ENCODE results near the gene CORO2A. TPM values are rescaled to one million over a fixed set of nuclear protein-coding genes. Genes with fewer than 3 reads are reported as not detected.

CORO2A gene
- total and polyA plus RNA-seq, 2 donors, result 5.1 to 7.5 TPM

GRCh38 chr9:98144631-98145030 lies 47.8 kb downstream of the CORO2A start:
- no peaks in the 10 kb centered on the region for H3K27me3 ChIP-seq (ENCODE audit: control insufficient read depth in 2 of 2, insufficient read depth in 1 of 2, low read length in 1 of 2)
- WGBS, result 97% methylated on average over 3 of the region's 3 CpGs
- no peaks in the 10 kb centered on the region for H3K9me3 ChIP-seq (ENCODE audit: control insufficient read depth in 2 of 2, insufficient read depth in 1 of 2, low read length in 1 of 2)
- no peak overlapping the region for H3K27ac ChIP-seq (ENCODE audit: low read depth in 1 of 2, low read length in 1 of 2)
- H3K4me3 ChIP-seq (ENCODE audit: low read length in 2 of 2), result no peak overlapping the region
- H3K36me3 ChIP-seq (ENCODE audit: control insufficient read depth in 2 of 2, insufficient read depth in 2 of 2, low read length in 1 of 2), result no peaks in the 10 kb centered on the region
- peaks cover 0 to 3% of the 10 kb centered on the region in 2 donors for H3K4me1 ChIP-seq (ENCODE audit: control insufficient read depth in 2 of 2, insufficient read depth in 2 of 2, low read length in 2 of 2)
- no peak for DNase-seq (ENCODE audit: low read depth in 6 of 9, low spot score in 9 of 9)

GRCh38 chr9:98144076-98144475 lies 48.4 kb downstream of the CORO2A start:
- Histone ChIP-seq H3K4me3 (ENCODE audit: low read length in 2 of 2) (no peak overlapping the region), H3K9me3 (ENCODE audit: control insufficient read depth in 2 of 2, insufficient read depth in 1 of 2, low read length in 1 of 2) (no peaks in the 10 kb centered on the region), H3K27ac (ENCODE audit: low read depth in 1 of 2, low read length in 1 of 2) (no peak overlapping the region), H3K36me3 (ENCODE audit: control insufficient read depth in 2 of 2, insufficient read depth in 2 of 2, low read length in 1 of 2) (no peaks in the 10 kb centered on the region), H3K4me1 (ENCODE audit: control insufficient read depth in 2 of 2, insufficient read depth in 2 of 2, low read length in 2 of 2) (peaks cover 0 to 3% of the 10 kb centered on the region in 2 donors), H3K27me3 (ENCODE audit: control insufficient read depth in 2 of 2, insufficient read depth in 1 of 2, low read length in 1 of 2) (no peaks in the 10 kb centered on the region)
- over 99% methylated on average over 4 of the region's 4 CpGs for WGBS
- DNase-seq (ENCODE audit: low read depth in 6 of 9, low spot score in 9 of 9), result no peak

- no peak overlapping the region for H3K27ac ChIP-seq (ENCODE audit: low read depth in 1 of 2, low read length in 1 of 2)
- peaks cover 0 to 3% of the 10 kb centered on the region in 2 donors for H3K4me1 ChIP-seq (ENCODE audit: control insufficient read depth in 2 of 2, insufficient read depth in 2 of 2, low read length in 2 of 2)
- H3K36me3 ChIP-seq (ENCODE audit: control insufficient read depth in 2 of 2, insufficient read depth in 2 of 2, low read length in 1 of 2), result no peaks in the 10 kb centered on the region
- H3K4me3 ChIP-seq (ENCODE audit: low read length in 2 of 2), result no peak overlapping the region
- no peaks in the 10 kb centered on the region for H3K9me3 ChIP-seq (ENCODE audit: control insufficient read depth in 2 of 2, insufficient read depth in 1 of 2, low read length in 1 of 2)
- no peaks in the 10 kb centered on the region for H3K27me3 ChIP-seq (ENCODE audit: control insufficient read depth in 2 of 2, insufficient read depth in 1 of 2, low read length in 1 of 2)
- DNase-seq (ENCODE audit: low read depth in 6 of 9, low spot score in 9 of 9), result no peak
- WGBS, result 98% methylated on average over 8 of the region's 8 CpGs
Measured at GRCh38 chr9:98142925-98143481, 49.4 kb downstream of the CORO2A start.

- Histone ChIP-seq H3K27me3 (ENCODE audit: control insufficient read depth in 2 of 2, insufficient read depth in 1 of 2, low read length in 1 of 2) (no peaks in the 10 kb centered on the region), H3K9me3 (ENCODE audit: control insufficient read depth in 2 of 2, insufficient read depth in 1 of 2, low read length in 1 of 2) (no peaks in the 10 kb centered on the region), H3K4me3 (ENCODE audit: low read length in 2 of 2) (no peak overlapping the region), H3K27ac (ENCODE audit: low read depth in 1 of 2, low read length in 1 of 2) (no peak overlapping the region), H3K36me3 (ENCODE audit: control insufficient read depth in 2 of 2, insufficient read depth in 2 of 2, low read length in 1 of 2) (peaks cover 0 to 3% of the 10 kb centered on the region in 2 donors), H3K4me1 (ENCODE audit: control insufficient read depth in 2 of 2, insufficient read depth in 2 of 2, low read length in 2 of 2) (peaks cover 0 to 3% of the 10 kb centered on the region in 2 donors)
- 97% methylated on average over 13 of the region's 13 CpGs for WGBS
- DNase-seq (ENCODE audit: low read depth in 6 of 9, low spot score in 9 of 9), result no peak
Measured at GRCh38 chr9:98142182-98142907, 50.1 kb downstream of the CORO2A start.

- Histone ChIP-seq H3K4me1 (ENCODE audit: control insufficient read depth in 2 of 2, insufficient read depth in 2 of 2, low read length in 2 of 2) (no peaks in the 10 kb centered on the region), H3K4me3 (ENCODE audit: low read length in 2 of 2) (no peak overlapping the region), H3K36me3 (ENCODE audit: control insufficient read depth in 2 of 2, insufficient read depth in 2 of 2, low read length in 1 of 2) (peaks cover 4 to 5% of the 10 kb centered on the region in 2 donors), H3K27me3 (ENCODE audit: control insufficient read depth in 2 of 2, insufficient read depth in 1 of 2, low read length in 1 of 2) (no peaks in the 10 kb centered on the region), H3K27ac (ENCODE audit: low read depth in 1 of 2, low read length in 1 of 2) (no peak overlapping the region), H3K9me3 (ENCODE audit: control insufficient read depth in 2 of 2, insufficient read depth in 1 of 2, low read length in 1 of 2) (no peaks in the 10 kb centered on the region)
- no peak for DNase-seq (ENCODE audit: low read depth in 6 of 9, low spot score in 9 of 9)
- WGBS, result 98% methylated on average over 5 of the region's 5 CpGs
Measured at GRCh38 chr9:98140503-98140902, 51.9 kb downstream of the CORO2A start.

- peaks cover 9 to 13% of the 10 kb centered on the region in 2 donors for H3K36me3 ChIP-seq (ENCODE audit: control insufficient read depth in 2 of 2, insufficient read depth in 2 of 2, low read length in 1 of 2)
- H3K4me1 ChIP-seq (ENCODE audit: control insufficient read depth in 2 of 2, insufficient read depth in 2 of 2, low read length in 2 of 2), result no peaks in the 10 kb centered on the region
- no peak for DNase-seq (ENCODE audit: low read depth in 6 of 9, low spot score in 9 of 9)
- H3K27me3 ChIP-seq (ENCODE audit: control insufficient read depth in 2 of 2, insufficient read depth in 1 of 2, low read length in 1 of 2), result no peaks in the 10 kb centered on the region
- no peak overlapping the region for H3K27ac ChIP-seq (ENCODE audit: low read depth in 1 of 2, low read length in 1 of 2)
- H3K4me3 ChIP-seq (ENCODE audit: low read length in 2 of 2), result no peak overlapping the region
- H3K9me3 ChIP-seq (ENCODE audit: control insufficient read depth in 2 of 2, insufficient read depth in 1 of 2, low read length in 1 of 2), result no peaks in the 10 kb centered on the region
Measured at GRCh38 chr9:98136489-98136888, 55.9 kb downstream of the CORO2A start.

GRCh38 chr9:98135938-98136337 lies 56.5 kb downstream of the CORO2A start:
- Histone ChIP-seq H3K4me1 (ENCODE audit: control insufficient read depth in 2 of 2, insufficient read depth in 2 of 2, low read length in 2 of 2) (no peaks in the 10 kb centered on the region), H3K36me3 (ENCODE audit: control insufficient read depth in 2 of 2, insufficient read depth in 2 of 2, low read length in 1 of 2) (peaks cover 9 to 17% of the 10 kb centered on the region in 2 donors), H3K27me3 (ENCODE audit: control insufficient read depth in 2 of 2, insufficient read depth in 1 of 2, low read length in 1 of 2) (no peaks in the 10 kb centered on the region), H3K9me3 (ENCODE audit: control insufficient read depth in 2 of 2, insufficient read depth in 1 of 2, low read length in 1 of 2) (no peaks in the 10 kb centered on the region), H3K4me3 (ENCODE audit: low read length in 2 of 2) (no peak overlapping the region), H3K27ac (ENCODE audit: low read depth in 1 of 2, low read length in 1 of 2) (no peak overlapping the region)
- WGBS, result 99% methylated on average over 7 of the region's 7 CpGs
- no peak for DNase-seq (ENCODE audit: low read depth in 6 of 9, low spot score in 9 of 9)

- H3K36me3 ChIP-seq (ENCODE audit: control insufficient read depth in 2 of 2, insufficient read depth in 2 of 2, low read length in 1 of 2), result peaks cover 12 to 19% of the 10 kb centered on the region in 2 donors
- H3K9me3 ChIP-seq (ENCODE audit: control insufficient read depth in 2 of 2, insufficient read depth in 1 of 2, low read length in 1 of 2), result no peaks in the 10 kb centered on the region
- no peak for DNase-seq (ENCODE audit: low read depth in 6 of 9, low spot score in 9 of 9)
- H3K27me3 ChIP-seq (ENCODE audit: control insufficient read depth in 2 of 2, insufficient read depth in 1 of 2, low read length in 1 of 2), result no peaks in the 10 kb centered on the region
- WGBS, result 96% methylated on average over 4 of the region's 4 CpGs
- no peak overlapping the region for H3K4me3 ChIP-seq (ENCODE audit: low read length in 2 of 2)
- no peak overlapping the region for H3K27ac ChIP-seq (ENCODE audit: low read depth in 1 of 2, low read length in 1 of 2)
- H3K4me1 ChIP-seq (ENCODE audit: control insufficient read depth in 2 of 2, insufficient read depth in 2 of 2, low read length in 2 of 2), result no peaks in the 10 kb centered on the region
Measured at GRCh38 chr9:98135558-98135934, 56.9 kb downstream of the CORO2A start.

GRCh38 chr9:98134702-98135557 lies 57.5 kb downstream of the CORO2A start:
- H3K9me3 ChIP-seq (ENCODE audit: control insufficient read depth in 2 of 2, insufficient read depth in 1 of 2, low read length in 1 of 2), result no peaks in the 10 kb centered on the region
- no peaks in the 10 kb centered on the region for H3K4me1 ChIP-seq (ENCODE audit: control insufficient read depth in 2 of 2, insufficient read depth in 2 of 2, low read length in 2 of 2)
- H3K27ac ChIP-seq (ENCODE audit: low read depth in 1 of 2, low read length in 1 of 2), result no peak overlapping the region
- H3K4me3 ChIP-seq (ENCODE audit: low read length in 2 of 2), result no peak overlapping the region
- H3K36me3 ChIP-seq (ENCODE audit: control insufficient read depth in 2 of 2, insufficient read depth in 2 of 2, low read length in 1 of 2), result peaks cover 12 to 21% of the 10 kb centered on the region in 2 donors
- no peaks in the 10 kb centered on the region for H3K27me3 ChIP-seq (ENCODE audit: control insufficient read depth in 2 of 2, insufficient read depth in 1 of 2, low read length in 1 of 2)
- 96% methylated on average over 12 of the region's 12 CpGs for WGBS
- no peak for DNase-seq (ENCODE audit: low read depth in 6 of 9, low spot score in 9 of 9)
